Thoracic aorta (tissue), 2 donors: ENCODE data around the gene PYGL. TPM values are rescaled to one million over a fixed set of nuclear protein-coding genes. Genes with fewer than 3 reads are reported as not detected.
"Not testable (repeated sequence)": the region's sequence is repeated elsewhere in the genome, so short reads cannot be mapped to it uniquely, and the experiment has no call there.

Experiments
- ATAC-seq: fragments of 150-250 bp; one replicate; pipeline ENCODE4 v1.8.0; 2017; ENCODE audit warnings: low read depth; ENCODE audit not compliant: insufficient number of reproducible peaks, low FRiP score
- DNase-seq: peaks from one replicate; pipeline ENCODE4 v3.0.0-alpha.2; 2020; ENCODE audit warnings: low spot score
- H3K27ac ChIP-seq, 2 donors: fragments of 200-600 bp; sonication (generic); 1 replicate in 1 of 2; 2 replicates in 1 of 2; pipeline ENCODE4 v1.5.1; 2016; ENCODE audit warnings: mild to moderate bottlenecking in 2 of 2, moderate library complexity in 2 of 2
- H3K27me3 ChIP-seq: fragments of 200-600 bp; sonication (generic); replicated peaks from 2 replicates; pipeline ENCODE4 v1.6.0; 2016; ENCODE audit warnings: mild to moderate bottlenecking; ENCODE audit not compliant: insufficient read depth
- H3K36me3 ChIP-seq: fragments of 200-600 bp; sonication (generic); one replicate; pipeline ENCODE4 v1.5.1; 2016
- H3K4me1 ChIP-seq, 2 donors: fragments of 200-600 bp; sonication (generic); 1 replicate in 1 of 2; 2 replicates in 1 of 2; pipeline versions ENCODE4 v1.5.1 to v1.6.0; 2016; ENCODE audit warnings: low read depth in 2 of 2, mild to moderate bottlenecking in 1 of 2; ENCODE audit not compliant: control insufficient read depth in 1 of 2
- H3K4me3 ChIP-seq: fragments of 200-600 bp; sonication (generic); 2 replicates; pipeline ENCODE4 v1.5.1; 2016; ENCODE audit warnings: mild to moderate bottlenecking
- H3K9me3 ChIP-seq: fragments of 200-600 bp; sonication (generic); 2 replicates; pipeline ENCODE4 v1.5.1; 2016
- total RNA-seq, 2 donors: library from RNA; depleted of rRNA; stranded (reverse); fragments of >200 nt; gene quantifications; one replicate each; pipeline versions ENCODE4 v1.1.0 to v1.2.3, GENCODE V29; 2016
- TF ChIP-seq, protein P1 (sequence below): fragments of 200-600 bp; sonication (generic); IDR thresholded peaks from one replicate; pipeline ENCODE4 v1.5.1; 2019; ENCODE audit warnings: antibody characterized with exemption

PYGL gene
- total RNA-seq, 2 donors from 2014 or later = 39.9 to 51.2 TPM

DNA sequence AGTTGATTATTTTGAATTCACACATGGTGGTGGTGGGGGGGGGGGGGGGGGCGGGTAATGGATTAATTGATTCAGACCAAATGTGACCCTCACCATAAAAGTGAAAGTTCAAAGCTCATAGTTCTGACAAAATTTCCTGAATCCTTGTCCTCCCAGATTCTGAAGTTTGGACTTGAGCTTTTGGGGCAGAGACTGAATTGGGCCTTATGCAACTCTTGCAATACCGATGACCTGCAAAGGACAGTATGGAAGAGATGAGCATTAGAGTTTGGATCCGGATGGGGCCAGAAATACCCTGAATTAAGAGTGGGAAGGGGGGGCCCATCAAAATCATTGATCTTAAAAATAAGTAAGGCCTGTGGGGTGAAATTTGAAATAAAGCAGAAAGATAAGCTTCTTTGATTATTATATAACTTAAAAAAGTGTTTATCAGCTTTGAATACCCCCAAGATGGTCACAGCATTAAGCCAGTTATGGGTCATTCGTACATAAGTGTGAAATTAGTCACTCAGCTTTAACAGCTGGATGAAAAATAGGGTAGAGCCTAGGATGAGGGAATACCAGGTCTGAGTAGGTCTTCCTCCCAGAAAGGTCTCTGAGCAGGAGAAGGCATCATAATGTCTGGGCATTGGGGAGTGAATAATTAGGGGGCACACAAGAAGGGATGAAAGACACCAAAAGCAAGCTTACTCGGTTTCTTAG, 2.1 kb upstream of the PYGL start:
- ATAC-seq (no peak), DNase-seq (no peak)

GRCh38 chr14:50944647-50945413, 547 bp upstream of the PYGL start:
- no peaks in the 10 kb centered on the region for H3K36me3 ChIP-seq
- TF ChIP-seq, protein P1, sequence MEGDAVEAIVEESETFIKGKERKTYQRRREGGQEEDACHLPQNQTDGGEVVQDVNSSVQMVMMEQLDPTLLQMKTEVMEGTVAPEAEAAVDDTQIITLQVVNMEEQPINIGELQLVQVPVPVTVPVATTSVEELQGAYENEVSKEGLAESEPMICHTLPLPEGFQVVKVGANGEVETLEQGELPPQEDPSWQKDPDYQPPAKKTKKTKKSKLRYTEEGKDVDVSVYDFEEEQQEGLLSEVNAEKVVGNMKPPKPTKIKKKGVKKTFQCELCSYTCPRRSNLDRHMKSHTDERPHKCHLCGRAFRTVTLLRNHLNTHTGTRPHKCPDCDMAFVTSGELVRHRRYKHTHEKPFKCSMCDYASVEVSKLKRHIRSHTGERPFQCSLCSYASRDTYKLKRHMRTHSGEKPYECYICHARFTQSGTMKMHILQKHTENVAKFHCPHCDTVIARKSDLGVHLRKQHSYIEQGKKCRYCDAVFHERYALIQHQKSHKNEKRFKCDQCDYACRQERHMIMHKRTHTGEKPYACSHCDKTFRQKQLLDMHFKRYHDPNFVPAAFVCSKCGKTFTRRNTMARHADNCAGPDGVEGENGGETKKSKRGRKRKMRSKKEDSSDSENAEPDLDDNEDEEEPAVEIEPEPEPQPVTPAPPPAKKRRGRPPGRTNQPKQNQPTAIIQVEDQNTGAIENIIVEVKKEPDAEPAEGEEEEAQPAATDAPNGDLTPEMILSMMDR = no peak

More for the DNA sequence above, 2.1 kb upstream of the PYGL start:
- Histone ChIP-seq H3K4me3 (no peak overlapping the region), H3K36me3 (no peaks in the 10 kb centered on the region), H3K9me3 (no peaks in the 10 kb centered on the region), H3K4me1 (peaks cover 0 to 14% of the 10 kb centered on the region in 2 donors), H3K27me3 (no peaks in the 10 kb centered on the region), H3K27ac (no peak overlapping the region)
- TF ChIP-seq, protein P1 = no peak

GRCh38 chr14:50943261-50943942, 881 bp downstream of the PYGL start:
- no peak for ATAC-seq

More at GRCh38 chr14:50944647-50945413, 547 bp upstream of the PYGL start:
- peak; percentile 22 for ATAC-seq
- peak overlapping the region; percentile 96 for H3K4me3 ChIP-seq
- H3K27ac ChIP-seq = peak overlapping the region; percentile 81 to 84
- H3K9me3 ChIP-seq = no peaks in the 10 kb centered on the region
- no peaks in the 10 kb centered on the region for H3K27me3 ChIP-seq
- peaks cover 0 to 14% of the 10 kb centered on the region in 2 donors for H3K4me1 ChIP-seq
- DNase-seq = peak; percentile 5

GRCh38 chr14:50941638-50942037, 2.6 kb downstream of the PYGL start:
- H3K4me1 ChIP-seq = peaks cover 0 to 14% of the 10 kb centered on the region in 2 donors
- not testable (repeated sequence) for H3K27me3 ChIP-seq, H3K36me3 ChIP-seq, H3K27ac ChIP-seq, DNase-seq, H3K9me3 ChIP-seq, ATAC-seq, H3K4me3 ChIP-seq

More at GRCh38 chr14:50943261-50943942, 881 bp downstream of the PYGL start:
- Histone ChIP-seq H3K27ac (peak overlapping the region; percentile 81 to 84), H3K4me3 (peak overlapping the region; percentile 96), H3K4me1 (peaks cover 0 to 14% of the 10 kb centered on the region in 2 donors), H3K27me3 (no peaks in the 10 kb centered on the region), H3K36me3 (no peaks in the 10 kb centered on the region), H3K9me3 (no peaks in the 10 kb centered on the region)
- TF ChIP-seq, protein P1 = no peak
- no peak for DNase-seq

- peaks cover 0 to 14% of the 10 kb centered on the region in 2 donors for H3K4me1 ChIP-seq
- no peaks in the 10 kb centered on the region for H3K9me3 ChIP-seq
- TF ChIP-seq, protein P1 = no peak
- no peak overlapping the region for H3K27ac ChIP-seq
- no peaks in the 10 kb centered on the region for H3K27me3 ChIP-seq
- no peak for DNase-seq
- ATAC-seq = no peak
- no peak overlapping the region for H3K4me3 ChIP-seq
- H3K36me3 ChIP-seq = no peaks in the 10 kb centered on the region
Measured at GRCh38 chr14:50941151-50941550, 3.1 kb downstream of the PYGL start.
